Neural cell (in vitro differentiated cells): ENCODE data around the gene SBNO1. TPM values are rescaled to one million over a fixed set of nuclear protein-coding genes. Genes with fewer than 3 reads are reported as not detected.
A peak's percentile ranks its signal among the peaks of the same experiment; 100 is the strongest.

Source experiments
- H2AFZ ChIP-seq: fragments of 200-600, 300-800 bp; sonication (generic), shearing (Covaris generic); 2 replicates; pipeline ENCODE4 v1.6.0; 2014; ENCODE audit warnings: low read depth, mild to moderate bottlenecking, antibody characterized with exemption, low read length, moderate library complexity
- H3F3A ChIP-seq: fragments of 200-600 bp; shearing (Covaris generic); 2 replicates; pipeline ENCODE4 v1.6.1; 2016; ENCODE audit warnings: mild to moderate bottlenecking, moderate library complexity, mixed read lengths, antibody characterized with exemption, low read length; ENCODE audit not compliant: insufficient read depth, poor library complexity, severe bottlenecking
- H3K27ac ChIP-seq: fragments of 200-600, 300-800 bp; sonication (generic), shearing (Covaris generic); 2 replicates; pipeline ENCODE4 v1.5.1; 2014; ENCODE audit warnings: mild to moderate bottlenecking, low read length, moderate library complexity
- H3K27me3 ChIP-seq: fragments of 300-800, 200-600 bp; sonication (generic), shearing (Covaris generic); 2 replicates; pipeline ENCODE4 v1.6.0; 2014; ENCODE audit warnings: mild to moderate bottlenecking, low read depth, low read length, moderate library complexity; ENCODE audit not compliant: insufficient read depth
- H3K36me3 ChIP-seq: fragments of 300-800, 200-600 bp; sonication (generic), shearing (Covaris generic); 2 replicates; pipeline ENCODE4 v1.5.1; 2014; ENCODE audit warnings: mild to moderate bottlenecking, antibody characterized with exemption, low read length, moderate library complexity; ENCODE audit not compliant: insufficient read depth
- H3K4me2 ChIP-seq: fragments of 300-800, 200-600 bp; sonication (generic), shearing (Covaris generic); 2 replicates; pipeline ENCODE4 v1.6.0; 2014; ENCODE audit warnings: mild to moderate bottlenecking, low read length
- H3K4me3 ChIP-seq: fragments of 300-800, 200-600 bp; sonication (generic), shearing (Covaris generic); 2 replicates; pipeline ENCODE4 v1.5.1; 2014; ENCODE audit warnings: mild to moderate bottlenecking, low read length, moderate library complexity
- H3K79me2 ChIP-seq: fragments of 200-600 bp; shearing (Covaris generic); replicated peaks from 2 replicates; pipeline ENCODE4 v1.6.0; 2014; ENCODE audit warnings: mild to moderate bottlenecking, low read length, moderate library complexity; ENCODE audit not compliant: insufficient read depth
- H3K9ac ChIP-seq: fragments of 300-800, 200-600 bp; sonication (generic), shearing (Covaris generic); 2 replicates; pipeline ENCODE4 v1.6.1; 2016; ENCODE audit warnings: mild to moderate bottlenecking, low read length, mixed read lengths
- H3K9me2 ChIP-seq: fragments of 200-600 bp; shearing (Covaris generic); 2 replicates; pipeline ENCODE4 v1.6.1; 2016; ENCODE audit warnings: mild to moderate bottlenecking, low read length, mixed read lengths; ENCODE audit not compliant: insufficient read depth
- H3K9me3 ChIP-seq: fragments of 200-600, 300-800 bp; sonication (generic), shearing (Covaris generic); 2 replicates; pipeline ENCODE4 v1.6.1; 2016; ENCODE audit warnings: mild to moderate bottlenecking, mixed run types, low read length, moderate library complexity, mixed read lengths
- H4K20me1 ChIP-seq: fragments of 200-600 bp; shearing (Covaris generic); 2 replicates; pipeline ENCODE4 v1.6.1; 2016; ENCODE audit warnings: mild to moderate bottlenecking, mixed run types; ENCODE audit not compliant: insufficient read depth
- CTCF ChIP-seq: fragments of 450-650 bp; IDR thresholded peaks from 2 replicates; pipeline ENCODE4 v1.5.1; 2014; ENCODE audit warnings: antibody characterized with exemption, mild to moderate bottlenecking, moderate library complexity; ENCODE audit not compliant: poor library complexity, severe bottlenecking
- EP300 ChIP-seq: fragments of 450-650 bp; conservative IDR thresholded peaks from 2 replicates; pipeline ENCODE4 v1.6.1; 2014; ENCODE audit warnings: antibody characterized with exemption, mild to moderate bottlenecking, moderate library complexity; ENCODE audit not compliant: poor library complexity, severe bottlenecking
- EZH2 ChIP-seq: fragments of 200-600, 300-800 bp; shearing (Covaris generic), sonication (generic); IDR thresholded peaks from 2 replicates; pipeline ENCODE4 v1.6.1; 2014; ENCODE audit warnings: antibody characterized with exemption, low read length, borderline replicate concordance, mild to moderate bottlenecking; ENCODE audit not compliant: insufficient read depth, poor library complexity, severe bottlenecking
- MXI1 ChIP-seq: fragments of 450-650 bp; conservative IDR thresholded peaks from 2 replicates; pipeline ENCODE4 v1.6.1; 2014; ENCODE audit warnings: antibody characterized with exemption, mild to moderate bottlenecking; ENCODE audit not compliant: poor library complexity, severe bottlenecking
- POLR2AphosphoS5 ChIP-seq: IDR thresholded peaks from 2 replicates; pipeline ENCODE4 v1.6.1; 2012
- RAD21 ChIP-seq: fragments of 450-650 bp; conservative IDR thresholded peaks from 2 replicates; pipeline ENCODE4 v1.6.1; 2014; ENCODE audit warnings: antibody characterized with exemption, mild to moderate bottlenecking, moderate library complexity
- REST ChIP-seq: IDR thresholded peaks from 2 replicates; pipeline ENCODE4 v1.6.1; 2012; ENCODE audit warnings: borderline replicate concordance
- SMC3 ChIP-seq: fragments of 450-650 bp; conservative IDR thresholded peaks from 2 replicates; pipeline ENCODE4 v1.6.1; 2014; ENCODE audit warnings: antibody characterized with exemption, mild to moderate bottlenecking, moderate library complexity; ENCODE audit not compliant: poor library complexity
- TAF1 ChIP-seq: IDR thresholded peaks from 2 replicates; pipeline ENCODE4 v1.6.1; 2012; ENCODE audit warnings: low read depth
- polyA plus RNA-seq: library from polyadenylated mRNA; depleted of rRNA; stranded (reverse); fragments of >200 nt; gene quantifications from 2 replicates; pipeline ENCODE4 v1.2.3, GENCODE V29; 2014

SBNO1 gene
- polyA plus RNA-seq, 1 donor from 2014 or later, result 17.9 TPM

GRCh38 chr12:123391546-123392343, 27.1 kb upstream of the SBNO1 start:
- H3K36me3 ChIP-seq, result peaks cover 4% of the 10 kb centered on the region
- no peak overlapping the region for H3K4me2 ChIP-seq
- H3K4me3 ChIP-seq, result no peak overlapping the region
- H3K27ac ChIP-seq, result no peak overlapping the region
- H3K9me3 ChIP-seq, result no peaks in the 10 kb centered on the region
- H3K79me2 ChIP-seq, result peaks cover 8% of the 10 kb centered on the region
- H3F3A ChIP-seq, result no peaks in the 10 kb centered on the region
- TF ChIP-seq TAF1, result no peak
- TF ChIP-seq POLR2AphosphoS5, result no peak
- TF ChIP-seq RAD21, result no peak
- no peak for TF ChIP-seq CTCF
- no peak for TF ChIP-seq EP300
- TF ChIP-seq MXI1, result no peak
- TF ChIP-seq EZH2, result no peak
- no peak for TF ChIP-seq SMC3
- no peak for TF ChIP-seq REST
- H3K9me2 ChIP-seq, result no peaks in the 10 kb centered on the region
- no peaks in the 10 kb centered on the region for H3K27me3 ChIP-seq
- H2AFZ ChIP-seq, result no peak overlapping the region
- no peak overlapping the region for H3K9ac ChIP-seq
- H4K20me1 ChIP-seq, result no peaks in the 10 kb centered on the region

- no peak for TF ChIP-seq TAF1
- TF ChIP-seq SMC3, result no peak
- TF ChIP-seq REST, result no peak
- no peak for TF ChIP-seq EP300
- no peak for TF ChIP-seq RAD21
- TF ChIP-seq POLR2AphosphoS5, result no peak
- TF ChIP-seq EZH2, result no peak
- no peak for TF ChIP-seq CTCF
- no peak for TF ChIP-seq MXI1
- Histone ChIP-seq H4K20me1 (no peaks in the 10 kb centered on the region), H3K4me2 (no peak overlapping the region), H3K79me2 (peaks cover 8% of the 10 kb centered on the region), H3F3A (no peaks in the 10 kb centered on the region), H2AFZ (no peak overlapping the region), H3K9me3 (no peaks in the 10 kb centered on the region), H3K27ac (no peak overlapping the region), H3K27me3 (no peaks in the 10 kb centered on the region), H3K36me3 (no peaks in the 10 kb centered on the region), H3K9ac (no peak overlapping the region), H3K9me2 (no peaks in the 10 kb centered on the region), H3K4me3 (peak overlapping the region; percentile 80)
Observed at GRCh38 chr12:123390498-123391426, 26.1 kb upstream of the SBNO1 start.
